LNCaP clone FGC (cell line): ENCODE measurements around the gene GPAM.
A peak's percentile ranks its signal among the peaks of the same experiment; 100 is the strongest.

Experiments used
- DNase-seq: peaks from one replicate; pipeline ENCODE4 v3.0.0-alpha.2; 2011; ENCODE audit warnings: low read depth
- H3K4me3 ChIP-seq: 2 replicates; pipeline ENCODE4 v1.5.1; 2011; ENCODE audit warnings: mild to moderate bottlenecking, low read depth, low read length, control low read depth
- CTCF ChIP-seq: IDR thresholded peaks from 2 replicates; pipeline ENCODE4 v1.5.1; 2012; ENCODE audit warnings: mild to moderate bottlenecking; ENCODE audit not compliant: control insufficient read depth, insufficient read depth; ENCODE audit errors: extremely low read depth

The GPAM gene

GRCh38 chr10:112137154-112137987 is 46.2 kb downstream of the GPAM start:
- DNase-seq, result no peak
- no peak overlapping the region for H3K4me3 ChIP-seq
- peak; percentile 87 for TF ChIP-seq CTCF

GRCh38 chr10:112136486-112137153 is 46.9 kb downstream of the GPAM start:
- H3K4me3 ChIP-seq, result no peak overlapping the region
- no peak for TF ChIP-seq CTCF
- no peak for DNase-seq

- H3K4me3 ChIP-seq, result no peak overlapping the region
- TF ChIP-seq CTCF, result no peak
- no peak for DNase-seq
Measured at GRCh38 chr10:112135604-112136003, 48.0 kb downstream of the GPAM start.

GRCh38 chr10:112132435-112132834 is 51.1 kb downstream of the GPAM start:
- DNase-seq, result no peak
- no peak for TF ChIP-seq CTCF
- H3K4me3 ChIP-seq, result no peak overlapping the region

GRCh38 chr10:112131996-112132395 is 51.6 kb downstream of the GPAM start:
- DNase-seq, result no peak
- H3K4me3 ChIP-seq, result no peak overlapping the region
- no peak for TF ChIP-seq CTCF

- no peak overlapping the region for H3K4me3 ChIP-seq
- TF ChIP-seq CTCF, result no peak
- no peak for DNase-seq
Measured at GRCh38 chr10:112131346-112131745, 52.2 kb downstream of the GPAM start.
